Ovary (tissue), 9 donors: ENCODE results near the gene RGS3. TPM values are rescaled to one million over a fixed set of nuclear protein-coding genes. Genes with fewer than 3 reads are reported as not detected.

ENCODE experiments used
- DNase-seq, 5 donors: peaks; one replicate each; pipeline ENCODE4 v3.0.0-alpha.2; 2019 to 2020
- H3K27ac ChIP-seq, 2 donors: fragments of 200-600 bp; one replicate each; pipeline versions ENCODE4 v1.5.1 to v1.8.0; 2019 to 2022
- H3K27me3 ChIP-seq: fragments of 200-600 bp; one replicate; pipeline ENCODE4 v1.8.0; 2022
- H3K36me3 ChIP-seq: fragments of 200-600 bp; sonication (generic); one replicate; pipeline ENCODE4 v1.5.1; 2019
- H3K4me1 ChIP-seq: one replicate; pipeline ENCODE4 v1.8.1; 2013; ENCODE audit warnings: mild to moderate bottlenecking, moderate library complexity; ENCODE audit not compliant: insufficient read depth
- H3K4me3 ChIP-seq: fragments of 200-600 bp; sonication (generic); one replicate; pipeline ENCODE4 v1.5.1; 2017
- H3K9me3 ChIP-seq, 2 donors: fragments of 200-600 bp in 1 of 2; sonication (generic) in 1 of 2; one replicate each; pipeline versions ENCODE4 v1.5.1 to v1.8.1; 2013 to 2019; ENCODE audit warnings: mild to moderate bottlenecking in 1 of 2, moderate library complexity in 1 of 2
- EP300 ChIP-seq: sonication (generic); formaldehyde crosslinking; IDR thresholded peaks from one replicate; pipeline ENCODE4 v1.6.1; 2017; ENCODE audit warnings: antibody characterized with exemption
- POLR2A ChIP-seq: fragments of 450-650 bp; IDR thresholded peaks from one replicate; pipeline ENCODE4 v1.6.1; 2017; ENCODE audit warnings: antibody characterized with exemption, mild to moderate bottlenecking, moderate library complexity
- WGBS, 3 donors: extraction: QIAGEN DNeasy Blood & Tissue Kit in 1 of 3; methylation state at CpG; one replicate each; pipeline versions ENCODE4 v1.1.5 to v1.1.7; 2013 to 2017; 5-methylcytosine and 5-hydroxymethylcytosine counted together
- intact Hi-C, 4 donors: fragments of 100-400 bp; cut with DNase I; formaldehyde crosslinking; loops; one replicate each; pipeline versions ENCODE4 v1.11.0 to v1.15.1; 2022 to 2023
- polyA plus RNA-seq, 2 donors: library from polyadenylated mRNA; stranded (reverse); fragments of 200-250 nt in 1 of 2; fragments of 350-450 nt in 1 of 2; fragmentation: Illumina TruSeq in 1 of 2; extraction: RNeasy Lipid Tissue Mini Kit (QIAGEN cat#74804) in 1 of 2; gene quantifications; one replicate each; pipeline ENCODE4 v1.2.3, GENCODE V29; 2013 to 2014
- total RNA-seq, 7 donors: library from RNA; depleted of rRNA in 2 of 7; stranded (reverse); fragments of >200 nt in 2 of 7; fragmentation: NEBNext Ultra II Directional in 3 of 7; extraction: Animal tissue kit (Norgen Biotek cat#: 25700) in 3 of 7; gene quantifications; one replicate each; pipeline versions ENCODE4 v1.1.0 to v1.2.4, GENCODE V29; 2016 to 2023
- TF ChIP-seq, protein P1 (sequence below), 3 donors: fragments of 450-650 bp in 2 of 3; fragments of 200-600 bp in 1 of 3; IDR thresholded peaks; one replicate each; pipeline versions ENCODE4 v1.5.1 to v1.8.0; 2016 to 2022; ENCODE audit warnings: antibody characterized with exemption in 3 of 3, mild to moderate bottlenecking in 1 of 3
- donor health status: DM: no; HTN: no; CAD: no; lungs with moderate emphysema.
- donor health status: DM: no; HTN: no; CAD: no.
- donor health status: Bipolar disorder and iron deficiency.
- donor health status: DM: yes; HTN: yes; CAD: no.
- donor health status: DM: no; HTN: no; CAD: no.
- donor health status: DM: yes; HTN: yes; CAD: no.

Gene RGS3
- total and polyA plus RNA-seq, 9 donors, result 6.1 to 49.3 (median 15.4) TPM

DNA sequence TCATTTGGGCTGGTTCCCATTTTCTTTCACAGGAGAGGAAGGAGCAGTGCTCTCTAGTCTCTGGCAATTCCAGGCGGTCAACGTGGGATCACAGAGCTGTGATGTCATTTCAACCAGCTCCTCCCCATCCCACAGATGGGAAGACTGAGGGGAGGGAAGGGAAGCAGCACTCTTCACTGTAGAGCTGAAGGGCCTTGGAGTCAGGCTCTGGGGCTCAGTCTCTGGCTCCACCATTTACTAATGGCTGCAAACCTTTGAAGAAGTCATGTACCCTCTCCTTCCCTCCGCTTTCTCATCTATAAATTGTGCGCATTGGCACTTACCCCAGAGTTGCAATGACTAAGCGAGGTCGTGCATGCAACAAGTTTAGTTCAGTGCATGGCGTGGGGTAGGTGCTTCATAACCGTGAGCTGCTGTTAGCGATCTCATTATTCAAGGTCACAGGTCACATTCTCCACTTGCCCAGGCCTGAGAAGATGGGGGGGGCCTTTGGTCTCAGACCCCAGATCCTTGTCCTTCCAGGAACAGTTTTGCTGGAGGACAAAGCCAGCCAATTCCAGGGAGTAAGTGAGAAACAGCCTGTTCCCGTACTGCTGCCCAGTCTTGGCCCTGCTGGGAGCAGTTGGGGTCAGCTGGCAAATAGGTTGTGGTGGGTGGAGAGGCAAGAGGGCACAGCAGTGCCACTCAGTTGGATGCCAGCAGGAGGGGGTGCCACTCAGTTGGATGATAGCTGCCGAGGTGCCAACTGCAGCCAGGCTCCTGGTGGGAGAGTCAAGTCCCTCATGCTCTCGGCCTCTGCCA lies 136.7 kb downstream of the RGS3 start:
- intact Hi-C loops, result no loop called here
- Histone ChIP-seq H3K27ac (no peak overlapping the region), H3K9me3 (no peaks in the 10 kb centered on the region), H3K27me3 (no peaks in the 10 kb centered on the region), H3K4me1 (peaks cover 14% of the 10 kb centered on the region), H3K4me3 (no peak overlapping the region), H3K36me3 (no peaks in the 10 kb centered on the region)
- no peak for TF ChIP-seq POLR2A
- TF ChIP-seq, protein P1, sequence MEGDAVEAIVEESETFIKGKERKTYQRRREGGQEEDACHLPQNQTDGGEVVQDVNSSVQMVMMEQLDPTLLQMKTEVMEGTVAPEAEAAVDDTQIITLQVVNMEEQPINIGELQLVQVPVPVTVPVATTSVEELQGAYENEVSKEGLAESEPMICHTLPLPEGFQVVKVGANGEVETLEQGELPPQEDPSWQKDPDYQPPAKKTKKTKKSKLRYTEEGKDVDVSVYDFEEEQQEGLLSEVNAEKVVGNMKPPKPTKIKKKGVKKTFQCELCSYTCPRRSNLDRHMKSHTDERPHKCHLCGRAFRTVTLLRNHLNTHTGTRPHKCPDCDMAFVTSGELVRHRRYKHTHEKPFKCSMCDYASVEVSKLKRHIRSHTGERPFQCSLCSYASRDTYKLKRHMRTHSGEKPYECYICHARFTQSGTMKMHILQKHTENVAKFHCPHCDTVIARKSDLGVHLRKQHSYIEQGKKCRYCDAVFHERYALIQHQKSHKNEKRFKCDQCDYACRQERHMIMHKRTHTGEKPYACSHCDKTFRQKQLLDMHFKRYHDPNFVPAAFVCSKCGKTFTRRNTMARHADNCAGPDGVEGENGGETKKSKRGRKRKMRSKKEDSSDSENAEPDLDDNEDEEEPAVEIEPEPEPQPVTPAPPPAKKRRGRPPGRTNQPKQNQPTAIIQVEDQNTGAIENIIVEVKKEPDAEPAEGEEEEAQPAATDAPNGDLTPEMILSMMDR (IDR thresholded peaks at IDR 0.05), result no peak
- TF ChIP-seq EP300, result no peak
- peak in 1 of 5 donors; percentile 34 for DNase-seq
- 77 to 82% (median 81%) methylated on average over 10 to 12 of the region's 12 CpGs for whole genome bisulfite sequencing, 3 donors

DNA sequence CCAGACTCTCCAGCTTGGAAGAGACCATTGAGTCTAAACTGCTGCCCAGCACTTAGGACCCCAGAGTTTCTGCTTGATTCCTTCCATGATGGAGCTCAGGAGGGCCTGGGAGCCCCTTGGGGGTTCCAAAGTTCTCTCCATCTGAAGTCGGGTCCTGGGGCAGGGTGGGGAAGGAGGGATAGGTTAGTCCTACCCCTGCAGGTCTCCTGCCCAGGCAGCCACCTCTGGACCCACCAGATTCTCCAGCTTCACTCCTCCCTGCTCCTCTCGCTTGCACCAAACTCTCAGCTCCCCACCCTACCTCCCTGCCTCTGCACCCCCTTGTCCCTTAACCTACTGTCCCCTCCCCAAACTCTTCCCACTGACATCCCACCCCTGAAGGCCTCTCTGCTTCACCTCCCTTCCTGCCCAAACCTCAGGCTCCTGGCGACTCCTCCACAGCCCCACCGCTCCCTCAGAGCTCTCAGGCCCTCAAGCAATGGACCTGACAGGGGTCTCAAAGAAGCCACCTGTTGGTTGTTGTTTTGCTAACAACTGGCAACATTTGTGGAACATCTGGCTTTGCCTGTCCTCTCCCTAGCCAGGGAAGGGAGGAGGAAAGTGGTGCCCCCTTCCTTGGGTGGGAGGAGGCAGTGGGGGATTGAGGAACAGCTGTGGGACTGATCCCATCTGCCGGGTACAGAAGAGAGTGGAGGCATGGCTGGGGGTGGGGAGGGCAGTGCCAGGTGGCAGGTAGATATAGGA lies 137.5 kb downstream of the RGS3 start:
- Histone ChIP-seq H3K4me1 (peaks cover 14% of the 10 kb centered on the region), H3K9me3 (no peaks in the 10 kb centered on the region), H3K36me3 (no peaks in the 10 kb centered on the region), H3K4me3 (no peak overlapping the region), H3K27me3 (no peaks in the 10 kb centered on the region), H3K27ac (no peak overlapping the region)
- no peak for TF ChIP-seq EP300
- no peak for TF ChIP-seq POLR2A
- TF ChIP-seq, protein P1 (IDR thresholded peaks at IDR 0.05), result no peak
- DNase-seq, result peak in 1 of 5 donors; percentile 35
- WGBS, 3 donors, result 38 to 49% (median 46%) methylated on average over 5 of the region's 5 CpGs
- intact Hi-C loops, result no loop called here

DNA sequence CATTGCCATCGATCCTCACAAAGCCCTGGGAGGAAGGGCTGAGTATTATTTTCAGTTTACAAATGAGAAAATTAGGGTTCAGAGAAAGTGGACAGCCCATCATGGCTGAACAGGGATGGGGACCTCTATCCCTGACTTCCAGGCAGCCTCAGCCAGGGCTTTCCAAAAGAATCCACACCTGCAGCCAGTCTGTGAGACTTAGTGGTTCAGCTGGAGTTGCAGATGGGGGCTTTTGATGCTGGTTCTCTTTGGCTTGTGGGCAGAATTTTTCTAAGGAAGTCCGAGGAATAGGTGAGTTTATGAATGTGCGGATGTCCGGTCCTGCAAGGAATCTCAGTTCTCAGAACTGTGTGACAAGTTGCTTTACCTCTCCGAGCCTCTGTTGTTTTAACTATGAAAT lies 138.1 kb downstream of the RGS3 start:
- no peak for DNase-seq
- Histone ChIP-seq H3K9me3 (no peaks in the 10 kb centered on the region), H3K4me3 (no peak overlapping the region), H3K4me1 (peaks cover 14% of the 10 kb centered on the region), H3K27me3 (no peaks in the 10 kb centered on the region), H3K27ac (no peak overlapping the region), H3K36me3 (no peaks in the 10 kb centered on the region)
- intact Hi-C loops, result no loop called here
- WGBS, 3 donors, result 40 to 49% (median 46%) methylated on average over 5 of the region's 5 CpGs
- TF ChIP-seq, protein P1 (IDR thresholded peaks at IDR 0.05), result no peak

DNA sequence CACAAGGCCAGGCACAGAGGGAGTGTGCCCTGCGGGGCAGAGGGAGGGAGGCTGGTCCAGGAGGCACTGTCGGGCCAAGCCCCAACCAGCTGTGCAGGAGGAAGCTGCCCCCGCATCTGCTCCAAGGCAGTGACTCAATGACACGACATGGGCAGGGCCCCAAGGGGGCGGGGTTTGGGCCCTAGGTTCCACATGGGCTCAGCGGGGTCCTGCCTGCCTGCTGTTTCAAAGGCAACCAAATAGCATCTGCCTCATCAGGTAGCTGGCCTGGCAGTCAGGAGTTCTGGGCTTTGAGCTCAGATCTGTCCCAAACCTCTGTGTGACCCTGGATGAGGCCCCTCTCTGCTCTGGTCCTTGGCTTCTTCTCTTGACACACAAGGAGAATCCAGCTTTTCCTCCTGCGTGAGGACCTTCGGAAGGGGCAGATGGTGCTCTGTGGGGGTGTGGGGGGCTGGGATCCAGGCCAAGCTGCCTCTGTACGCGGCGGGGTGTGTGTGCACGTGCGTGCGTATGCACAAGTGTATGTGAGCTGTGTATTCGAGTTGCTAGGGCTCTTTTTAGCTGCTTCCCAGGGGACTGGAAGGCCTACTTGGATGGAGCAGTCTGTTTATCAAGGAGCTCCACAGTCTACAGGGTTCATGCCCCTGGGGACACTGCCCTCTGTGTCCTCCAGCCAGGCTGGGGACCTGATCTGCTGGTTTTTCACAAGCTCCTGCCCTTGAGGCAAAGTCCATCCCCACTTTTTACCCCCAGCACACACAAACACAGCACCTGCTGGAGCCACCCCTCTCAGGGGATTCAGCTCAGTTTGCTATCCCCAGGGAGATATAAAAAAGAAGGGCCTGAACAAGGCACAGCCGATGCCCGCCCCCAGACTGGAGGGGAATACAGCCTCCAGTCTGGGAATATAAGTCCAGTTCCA lies 138.9 kb downstream of the RGS3 start:
- H3K4me1 ChIP-seq, result peaks cover 14% of the 10 kb centered on the region
- DNase-seq, result peak; percentile 78 to 86 (median 81)

More for the DNA sequence above, 138.9 kb downstream of the RGS3 start:
- Histone ChIP-seq H3K27me3 (no peaks in the 10 kb centered on the region), H3K36me3 (no peaks in the 10 kb centered on the region), H3K9me3 (no peaks in the 10 kb centered on the region), H3K4me3 (no peak overlapping the region), H3K27ac (no peak overlapping the region)
- no peak for TF ChIP-seq EP300
- WGBS, 3 donors, result 19 to 26% (median 25%) methylated on average over 14 to 17 of the region's 17 CpGs
- intact Hi-C loops, result no loop called here
